Spleen (tissue), 11 donors: ENCODE data around the gene CNN3. TPM values are rescaled to one million over a fixed set of nuclear protein-coding genes. Genes with fewer than 3 reads are reported as not detected.

Experiments used
- DNase-seq: peaks from one replicate; pipeline ENCODE4 v3.0.0-alpha.2; 2020
- H3K27ac ChIP-seq, 8 donors: fragments of 200-600 bp; sonication (generic) in 7 of 8; 1 replicate in 4 of 8; 2 replicates in 4 of 8; pipeline versions ENCODE4 v1.5.0 to v1.8.0; 2016 to 2021; ENCODE audit warnings: inconsistent platforms in 4 of 8, mild to moderate bottlenecking in 4 of 8, moderate library complexity in 1 of 8
- H3K27me3 ChIP-seq, 7 donors: fragments of 200-600 bp; sonication (generic) in 6 of 7; replicated peaks in 1 of 7; 1 replicate in 4 of 7; 2 replicates in 3 of 7; pipeline versions ENCODE4 v1.5.0 to v1.8.0; 2016 to 2021; ENCODE audit warnings: inconsistent platforms in 3 of 7, mild to moderate bottlenecking in 1 of 7
- H3K36me3 ChIP-seq, 6 donors: fragments of 200-600 bp; sonication (generic) in 5 of 6; 1 replicate in 4 of 6; 2 replicates in 2 of 6; pipeline versions ENCODE4 v1.5.0 to v1.8.0; 2016 to 2021; ENCODE audit warnings: inconsistent platforms in 2 of 6
- H3K4me1 ChIP-seq, 6 donors: fragments of 200-600 bp; sonication (generic) in 5 of 6; 1 replicate in 3 of 6; 2 replicates in 3 of 6; pipeline versions ENCODE4 v1.5.0 to v1.8.0; 2016 to 2021; ENCODE audit warnings: inconsistent platforms in 3 of 6
- H3K4me3 ChIP-seq, 8 donors: fragments of 200-600 bp; sonication (generic) in 7 of 8; 1 replicate in 4 of 8; 2 replicates in 4 of 8; pipeline versions ENCODE4 v1.5.0 to v1.8.0; 2016 to 2021; ENCODE audit warnings: inconsistent platforms in 4 of 8, mild to moderate bottlenecking in 4 of 8, moderate library complexity in 2 of 8
- H3K9me3 ChIP-seq, 8 donors: fragments of 200-600 bp; sonication (generic) in 7 of 8; 1 replicate in 4 of 8; 2 replicates in 4 of 8; pipeline versions ENCODE4 v1.5.0 to v1.8.0; 2016 to 2021; ENCODE audit warnings: inconsistent platforms in 4 of 8
- CTCF ChIP-seq, 11 experiments: fragments of 200-600 bp in 7 of 11; fragments of 450-650 bp in 4 of 11; sonication (generic) in 4 of 11; IDR thresholded peaks in 8 of 11; conservative IDR thresholded peaks in 3 of 11; 1 replicate in 7 of 11; 2 replicates in 4 of 11; pipeline versions ENCODE4 v1.4.0 to v1.8.0; 2016 to 2021; ENCODE audit warnings: antibody characterized with exemption in 11 of 11, inconsistent platforms in 4 of 11, mild to moderate bottlenecking in 1 of 11
- POLR2A ChIP-seq, 3 donors: fragments of 450-650 bp; IDR thresholded peaks; one replicate each; pipeline ENCODE4 v1.5.1; 2017; ENCODE audit warnings: antibody characterized with exemption in 3 of 3, mild to moderate bottlenecking in 1 of 3
- POLR2AphosphoS5 ChIP-seq, 3 donors: sonication (generic); formaldehyde crosslinking; IDR thresholded peaks; one replicate each; pipeline ENCODE4 v1.5.1; 2017; ENCODE audit warnings: antibody characterized with exemption in 3 of 3
- WGBS, 5 donors: extraction: QIAGEN DNeasy Blood & Tissue Kit in 3 of 5; methylation state at CpG; one replicate each; pipeline versions ENCODE4 v1.1.5 to v1.1.7; 2013 to 2018; 5-methylcytosine and 5-hydroxymethylcytosine counted together
- intact Hi-C: fragments of 100-400 bp; cut with DNase I; formaldehyde crosslinking; loops from one replicate; pipeline ENCODE4 v1.15.0; 2023; ENCODE audit warnings: low total_unique reads
- polyA plus RNA-seq, 3 donors: library from polyadenylated mRNA; stranded (reverse); fragments of 200-250 nt; gene quantifications; one replicate each; pipeline ENCODE4 v1.2.1, GENCODE V29; 2013
- total RNA-seq, 7 donors: library from RNA; depleted of rRNA in 3 of 7; stranded (reverse); fragments of >200 nt in 3 of 7; fragmentation: NEBNext Ultra II Directional in 4 of 7; extraction: Animal tissue kit (Norgen Biotek cat#: 25700) in 4 of 7; gene quantifications; one replicate each; pipeline versions ENCODE4 v1.1.0 to v1.2.1, GENCODE V29; 2016 to 2021
- donor health status: healthy with polysubstance abuse.
- donor health status: DM: no; HTN: no; CAD: no; lungs with moderate emphysema.
- donor health status: DM: no; HTN: no; CAD: no.
- donor health status: Bipolar disorder and iron deficiency.
- donor health status: healthy.
- donor health status: DM: no; HTN: no; CAD: no.
- donor health status: DM: yes; HTN: yes; CAD: no.

The CNN3 gene
- total and polyA plus RNA-seq, 10 donors, result 27.4 to 124 (median 105) TPM

GRCh38 chr1:94884106-94884505, 42.8 kb downstream of the CNN3 start:
- H3K36me3 ChIP-seq, result no peaks in the 10 kb centered on the region
- no peaks in the 10 kb centered on the region for H3K27me3 ChIP-seq
- intact Hi-C loops, result no loop called here
- TF ChIP-seq POLR2AphosphoS5 (IDR thresholded peaks at IDR 0.05) (no peak), CTCF (IDR thresholded peaks at IDR 0.05 in 8 of 11, conservative IDR thresholded peaks at IDR 0.05 in 3 of 11) (no peak), POLR2A (IDR thresholded peaks at IDR 0.05) (no peak)
- peak overlapping the region in 5 of 8 donors; percentile 33 to 63 (median 56) for H3K27ac ChIP-seq
- H3K4me3 ChIP-seq, result peak overlapping the region in 1 of 8 donors; percentile 34
- 62 to 88% (median 71%) methylated on average over 6 of the region's 6 CpGs for WGBS, 5 donors
- no peaks in the 10 kb centered on the region for H3K9me3 ChIP-seq
- peaks cover 0 to 9% (median 6%) of the 10 kb centered on the region in 6 donors for H3K4me1 ChIP-seq
- no peak for DNase-seq

DNA sequence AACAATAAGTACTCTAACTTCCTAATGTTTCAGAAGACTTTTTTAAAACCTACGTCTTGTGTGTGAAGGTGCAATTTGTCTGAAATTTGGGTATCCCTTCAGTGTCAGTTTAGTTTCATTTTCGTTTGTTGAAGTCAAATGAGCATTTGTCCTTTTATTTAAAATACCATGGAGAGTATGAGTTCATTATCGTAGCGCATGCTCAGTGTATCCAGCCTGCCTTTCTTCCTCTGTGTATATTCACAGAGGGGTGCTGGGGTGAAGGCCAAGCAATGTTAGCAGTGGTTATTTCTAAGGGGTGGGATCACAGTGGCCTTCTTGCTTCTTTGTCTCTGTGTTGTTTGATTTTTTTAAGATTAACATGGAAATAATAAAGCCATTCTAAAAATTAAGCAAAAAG, 43.2 kb downstream of the CNN3 start:
- no peak for DNase-seq
- Histone ChIP-seq H3K4me3 (peak overlapping the region in 2 of 8 donors; percentile 5 to 34), H3K27ac (peak overlapping the region; percentile 14 to 65 (median 48)), H3K27me3 (no peaks in the 10 kb centered on the region), H3K4me1 (peaks cover 0 to 9% (median 6%) of the 10 kb centered on the region in 6 donors), H3K9me3 (no peaks in the 10 kb centered on the region), H3K36me3 (no peaks in the 10 kb centered on the region)
- intact Hi-C loops, result no loop called here
- 15 to 22% (median 21%) methylated on average over 4 of the region's 4 CpGs for WGBS, 5 donors
- no peak for TF ChIP-seq POLR2AphosphoS5 (IDR thresholded peaks at IDR 0.05)
- no peak for TF ChIP-seq POLR2A (IDR thresholded peaks at IDR 0.05)
- no peak for TF ChIP-seq CTCF (IDR thresholded peaks at IDR 0.05 in 8 of 11, conservative IDR thresholded peaks at IDR 0.05 in 3 of 11)

DNA sequence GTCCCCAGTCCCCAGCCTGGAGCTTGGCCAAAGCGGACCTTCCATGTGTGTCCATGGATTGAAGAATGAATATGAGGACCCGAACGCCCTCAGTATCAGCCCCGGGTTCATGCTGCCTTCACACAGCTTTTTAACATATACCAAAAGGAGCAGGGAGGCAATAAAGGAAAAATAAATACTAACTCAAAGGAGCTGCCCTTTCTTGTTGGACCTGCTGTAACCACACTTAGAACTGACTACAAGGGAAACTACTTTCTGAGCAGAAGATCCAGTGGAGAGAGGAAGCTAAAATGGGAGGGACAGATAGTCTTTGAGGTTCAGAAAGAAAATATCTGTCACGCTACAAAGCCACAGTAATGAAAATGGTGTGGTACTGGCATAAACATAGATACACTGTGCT, 48.6 kb downstream of the CNN3 start:
- Histone ChIP-seq H3K27ac (no peak overlapping the region), H3K27me3 (peaks cover 0 to 12% (median 0%) of the 10 kb centered on the region in 7 donors), H3K4me3 (no peak overlapping the region), H3K9me3 (no peaks in the 10 kb centered on the region), H3K36me3 (no peaks in the 10 kb centered on the region), H3K4me1 (peaks cover 0 to 2% (median 0%) of the 10 kb centered on the region in 6 donors)
- WGBS, 5 donors, result 93 to 99% (median 94%) methylated on average over 5 of the region's 5 CpGs
- TF ChIP-seq CTCF (IDR thresholded peaks at IDR 0.05 in 8 of 11, conservative IDR thresholded peaks at IDR 0.05 in 3 of 11) (no peak), POLR2A (IDR thresholded peaks at IDR 0.05) (no peak), POLR2AphosphoS5 (IDR thresholded peaks at IDR 0.05) (no peak)
- no peak for DNase-seq
- intact Hi-C loops, result no loop called here

- 74 to 88% (median 86%) methylated on average over 3 of the region's 3 CpGs for WGBS, 5 donors
- Histone ChIP-seq H3K36me3 (no peaks in the 10 kb centered on the region), H3K27ac (no peak overlapping the region), H3K27me3 (peaks cover 0 to 12% (median 0%) of the 10 kb centered on the region in 7 donors), H3K4me3 (no peak overlapping the region), H3K9me3 (no peaks in the 10 kb centered on the region), H3K4me1 (no peaks in the 10 kb centered on the region)
- intact Hi-C loops, result no loop called here
- TF ChIP-seq POLR2AphosphoS5 (IDR thresholded peaks at IDR 0.05), result no peak
- no peak for TF ChIP-seq CTCF (IDR thresholded peaks at IDR 0.05 in 8 of 11, conservative IDR thresholded peaks at IDR 0.05 in 3 of 11)
- TF ChIP-seq POLR2A (IDR thresholded peaks at IDR 0.05), result no peak
- no peak for DNase-seq
Measured at GRCh38 chr1:94876362-94876761, 50.5 kb downstream of the CNN3 start.
